CD14-positive monocyte (primary cell): Measurements from ENCODE around the gene AHI1. TPM values are rescaled to one million over a fixed set of nuclear protein-coding genes. Genes with fewer than 3 reads are reported as not detected.

Source experiments
- DNase-seq, 3 donors: peaks; one replicate each; pipeline ENCODE4 v3.0.0-alpha.2; 2011 to 2022
- H2AFZ ChIP-seq: 2 replicates; pipeline ENCODE4 v1.6.0; 2012; ENCODE audit warnings: mild to moderate bottlenecking, low read depth, low read length, inconsistent platforms; ENCODE audit not compliant: insufficient read depth, poor library complexity, severe bottlenecking
- H3K27ac ChIP-seq, 2 donors: 1 replicate in 1 of 2; 2 replicates in 1 of 2; pipeline ENCODE4 v1.5.1; 2012 to 2013; ENCODE audit warnings: low read length in 2 of 2, control low read depth in 1 of 2, inconsistent platforms in 1 of 2, low read depth in 1 of 2, mild to moderate bottlenecking in 1 of 2
- H3K27me3 ChIP-seq, 2 donors: one replicate each; pipeline versions ENCODE4 v1.6.0 to v1.6.1; 2011 to 2013; ENCODE audit warnings: low read length in 2 of 2; ENCODE audit not compliant: control insufficient read depth in 2 of 2, insufficient read depth in 2 of 2
- H3K36me3 ChIP-seq, 2 donors: replicated peaks in 1 of 2; 1 replicate in 1 of 2; 2 replicates in 1 of 2; pipeline versions ENCODE4 v1.5.1 to v1.6.1; 2012 to 2013; ENCODE audit warnings: low read length in 2 of 2, control low read depth in 1 of 2, inconsistent platforms in 1 of 2, mild to moderate bottlenecking in 1 of 2; ENCODE audit not compliant: insufficient read depth in 2 of 2, control insufficient read depth in 1 of 2
- H3K4me1 ChIP-seq, 2 donors: 1 replicate in 1 of 2; 2 replicates in 1 of 2; pipeline versions ENCODE4 v1.5.1 to v1.6.1; 2012 to 2013; ENCODE audit warnings: low read length in 2 of 2, control low read depth in 1 of 2, inconsistent platforms in 1 of 2, mild to moderate bottlenecking in 1 of 2, moderate library complexity in 1 of 2; ENCODE audit not compliant: insufficient read depth in 2 of 2, control insufficient read depth in 1 of 2
- H3K4me2 ChIP-seq: replicated peaks from 2 replicates; pipeline ENCODE3; 2012; ENCODE audit warnings: low read length, moderate library complexity, mild to moderate bottlenecking; ENCODE audit not compliant: poor library complexity, severe bottlenecking; ENCODE audit errors: extremely low read depth
- H3K4me3 ChIP-seq, 3 experiments: fragments of 200-600 bp in 1 of 3; sonication (generic) in 1 of 3; replicated peaks in 1 of 3; 1 replicate in 2 of 3; 2 replicates in 1 of 3; pipeline ENCODE4 v1.5.1; 2011 to 2013; ENCODE audit warnings: low read length in 3 of 3, mild to moderate bottlenecking in 3 of 3, control low read depth in 2 of 3, low read depth in 2 of 3, inconsistent platforms in 1 of 3, moderate library complexity in 1 of 3
- H3K79me2 ChIP-seq: 2 replicates; pipeline ENCODE4 v1.6.0; 2012; ENCODE audit warnings: mild to moderate bottlenecking, control low read depth, inconsistent platforms, low read length, moderate library complexity; ENCODE audit not compliant: insufficient read depth
- H3K9ac ChIP-seq: 2 replicates; pipeline ENCODE4 v1.6.0; 2017; ENCODE audit warnings: low read length, mild to moderate bottlenecking; ENCODE audit not compliant: insufficient read depth, poor library complexity, severe bottlenecking
- H3K9me3 ChIP-seq, 2 donors: replicated peaks in 1 of 2; 1 replicate in 1 of 2; 2 replicates in 1 of 2; pipeline versions ENCODE4 v1.5.1 to v1.6.1; 2012 to 2013; ENCODE audit warnings: low read length in 2 of 2, control low read depth in 1 of 2; ENCODE audit not compliant: control insufficient read depth in 1 of 2, insufficient read depth in 1 of 2
- H4K20me1 ChIP-seq: 2 replicates; pipeline ENCODE4 v1.6.0; 2012; ENCODE audit warnings: mild to moderate bottlenecking, low read length, control low read depth, moderate library complexity; ENCODE audit not compliant: insufficient read depth
- H3K27ac Mint-ChIP-seq, 7 donors: one replicate each; pipeline ENCODE4 v1.8.0; 2020; ENCODE audit warnings: mild to moderate bottlenecking in 7 of 7, mixed read lengths in 7 of 7, moderate library complexity in 6 of 7, inconsistent platforms in 2 of 7
- H3K27me3 Mint-ChIP-seq, 3 donors: one replicate each; pipeline ENCODE4 v1.8.0; 2021 to 2022; ENCODE audit warnings: low read depth in 3 of 3, mild to moderate bottlenecking in 3 of 3, mixed read lengths in 3 of 3, moderate library complexity in 3 of 3, inconsistent platforms in 1 of 3
- H3K36me3 Mint-ChIP-seq, 2 donors: one replicate each; pipeline ENCODE4 v1.8.0; 2020; ENCODE audit warnings: mixed read lengths in 2 of 2, inconsistent platforms in 1 of 2, mild to moderate bottlenecking in 1 of 2
- H3K4me1 Mint-ChIP-seq: one replicate; pipeline ENCODE4 v1.8.0; 2020; ENCODE audit warnings: mild to moderate bottlenecking, mixed read lengths
- H3K4me3 Mint-ChIP-seq, 2 donors: one replicate each; pipeline ENCODE4 v1.8.0; 2020; ENCODE audit warnings: mild to moderate bottlenecking in 2 of 2, mixed read lengths in 2 of 2, moderate library complexity in 1 of 2
- H3K9me3 Mint-ChIP-seq, 7 donors: one replicate each; pipeline ENCODE4 v1.8.0; 2020 to 2022; ENCODE audit warnings: mixed read lengths in 7 of 7, mild to moderate bottlenecking in 6 of 7, moderate library complexity in 6 of 7, inconsistent platforms in 2 of 7
- WGBS: methylation state at CpG from one replicate; pipeline ENCODE4 v1.1.5; 2013; ENCODE audit warnings: missing lambda C conversion rate; ENCODE audit not compliant: insufficient coverage; 5-methylcytosine and 5-hydroxymethylcytosine counted together
- intact Hi-C, 2 donors: fragments of 100-400 bp; cut with micrococcal nuclease; formaldehyde crosslinking; loops; one replicate each; pipeline versions ENCODE4 v1.15.0 to v1.15.1; 2023
- polyA plus RNA-seq, 3 donors: library from polyadenylated mRNA; depleted of rRNA in 1 of 3; unstranded in 2 of 3; stranded (reverse) in 1 of 3; fragments of 300-500 nt in 2 of 3; fragments of >200 nt in 1 of 3; fragmentation: Illumina TruSeq in 2 of 3; gene quantifications; 1 replicate in 2 of 3; 2 replicates in 1 of 3; pipeline ENCODE4 v1.2.3, GENCODE V29; 2012 to 2021
- TF ChIP-seq, protein P1 (sequence below): fragments of 200-600 bp; IDR thresholded peaks from one replicate; pipeline ENCODE4 v1.8.0; 2022; ENCODE audit warnings: antibody characterized with exemption, mild to moderate bottlenecking

AHI1 gene
- polyA plus RNA-seq, 3 donors, result 0.91 to 2.8 (median 1.4) TPM

GRCh38 chr6:135354407-135354806 is 143.1 kb downstream of the AHI1 start:
- no peak overlapping the region for H3K27ac Mint-ChIP-seq
- H3K4me1 ChIP-seq, result no peaks in the 10 kb centered on the region
- no peaks in the 10 kb centered on the region for H3K36me3 ChIP-seq
- no peak overlapping the region for H3K4me3 ChIP-seq
- no peak overlapping the region for H3K4me2 ChIP-seq
- no CpG with 5 or more reads among the region's 1 CpG for WGBS
- peaks cover 0 to 2% (median 0%) of the 10 kb centered on the region in 7 donors for H3K9me3 Mint-ChIP-seq
- H3K36me3 Mint-ChIP-seq, result peaks cover 0 to 3% of the 10 kb centered on the region in 2 donors
- H3K9ac ChIP-seq, result no peak overlapping the region
- H2AFZ ChIP-seq, result no peak overlapping the region
- H3K9me3 ChIP-seq, result no peaks in the 10 kb centered on the region
- TF ChIP-seq, protein P1, sequence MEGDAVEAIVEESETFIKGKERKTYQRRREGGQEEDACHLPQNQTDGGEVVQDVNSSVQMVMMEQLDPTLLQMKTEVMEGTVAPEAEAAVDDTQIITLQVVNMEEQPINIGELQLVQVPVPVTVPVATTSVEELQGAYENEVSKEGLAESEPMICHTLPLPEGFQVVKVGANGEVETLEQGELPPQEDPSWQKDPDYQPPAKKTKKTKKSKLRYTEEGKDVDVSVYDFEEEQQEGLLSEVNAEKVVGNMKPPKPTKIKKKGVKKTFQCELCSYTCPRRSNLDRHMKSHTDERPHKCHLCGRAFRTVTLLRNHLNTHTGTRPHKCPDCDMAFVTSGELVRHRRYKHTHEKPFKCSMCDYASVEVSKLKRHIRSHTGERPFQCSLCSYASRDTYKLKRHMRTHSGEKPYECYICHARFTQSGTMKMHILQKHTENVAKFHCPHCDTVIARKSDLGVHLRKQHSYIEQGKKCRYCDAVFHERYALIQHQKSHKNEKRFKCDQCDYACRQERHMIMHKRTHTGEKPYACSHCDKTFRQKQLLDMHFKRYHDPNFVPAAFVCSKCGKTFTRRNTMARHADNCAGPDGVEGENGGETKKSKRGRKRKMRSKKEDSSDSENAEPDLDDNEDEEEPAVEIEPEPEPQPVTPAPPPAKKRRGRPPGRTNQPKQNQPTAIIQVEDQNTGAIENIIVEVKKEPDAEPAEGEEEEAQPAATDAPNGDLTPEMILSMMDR, result no peak
- H3K4me3 Mint-ChIP-seq, result no peak overlapping the region
- no peak for DNase-seq
- H4K20me1 ChIP-seq, result no peaks in the 10 kb centered on the region
- no peaks in the 10 kb centered on the region for H3K27me3 ChIP-seq
- intact Hi-C loops, result no loop called here
- peaks cover 4% of the 10 kb centered on the region for H3K4me1 Mint-ChIP-seq
- no peaks in the 10 kb centered on the region for H3K27me3 Mint-ChIP-seq
- H3K79me2 ChIP-seq, result no peaks in the 10 kb centered on the region
- H3K27ac ChIP-seq, result no peak overlapping the region

DNA sequence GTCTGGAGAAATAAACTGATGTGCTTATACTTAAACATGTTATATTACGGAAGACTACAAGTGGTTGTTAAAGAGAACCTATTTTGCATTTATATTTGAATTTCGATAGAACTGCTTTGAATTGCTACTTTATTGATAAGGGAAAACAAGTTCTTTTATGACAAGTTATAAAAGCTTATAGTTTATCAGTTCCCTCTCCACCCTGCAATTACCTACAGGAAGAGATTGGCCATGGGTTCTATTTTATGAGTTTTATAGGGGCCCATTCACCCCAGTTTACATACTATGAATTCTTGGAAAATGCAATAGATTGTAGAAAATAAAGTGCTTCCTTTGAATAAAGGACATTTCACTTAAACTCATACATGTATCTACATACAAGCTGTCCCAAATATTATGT is 144.4 kb downstream of the AHI1 start:
- no CpG with 5 or more reads among the region's 2 CpGs for WGBS
- no peaks in the 10 kb centered on the region for H3K36me3 ChIP-seq
- no peaks in the 10 kb centered on the region for H4K20me1 ChIP-seq
- no peak for DNase-seq
- no peak overlapping the region for H3K9ac ChIP-seq
- H3K9me3 Mint-ChIP-seq, result peaks cover 0 to 3% (median 0%) of the 10 kb centered on the region in 7 donors
- H3K4me2 ChIP-seq, result no peak overlapping the region
- no peak overlapping the region for H3K4me3 ChIP-seq
- no peaks in the 10 kb centered on the region for H3K79me2 ChIP-seq
- H3K27ac Mint-ChIP-seq, result no peak overlapping the region
- no peak overlapping the region for H3K27ac ChIP-seq
- H2AFZ ChIP-seq, result no peak overlapping the region
- intact Hi-C loops, result no loop called here
- no peaks in the 10 kb centered on the region for H3K9me3 ChIP-seq
- H3K27me3 ChIP-seq, result no peaks in the 10 kb centered on the region
- TF ChIP-seq, protein P1, result no peak
- no peak overlapping the region for H3K4me3 Mint-ChIP-seq
- no peaks in the 10 kb centered on the region for H3K4me1 ChIP-seq
- H3K36me3 Mint-ChIP-seq, result peaks cover 0 to 3% of the 10 kb centered on the region in 2 donors
- no peaks in the 10 kb centered on the region for H3K27me3 Mint-ChIP-seq
- H3K4me1 Mint-ChIP-seq, result peaks cover 4% of the 10 kb centered on the region
